HCT116 (cell line): ENCODE data around the gene IL36A. TPM values are rescaled to one million over a fixed set of nuclear protein-coding genes. Genes with fewer than 3 reads are reported as not detected.

Experiments used
- ATAC-seq: fragments of 200-7000 bp; cut with Tn5 transposase; 2 replicates; pipeline ENCODE4 v1.9.1; 2020; ENCODE audit warnings: mild to moderate bottlenecking, moderate library complexity
- BruUV-seq: library from RNA; stranded (reverse); fragments of 400-500 nt; replicated peaks from 2 replicates; lab custom pipeline; 2021; lab: Mats Ljungman, UMichigan
- CTCF ChIA-PET: fragments of 300-600 bp; sonication (Branson Sonifier 250); formaldehyde crosslinking; loops from one replicate; lab custom pipeline; 2021; ENCODE audit warnings: antibody characterized with exemption; lab: Charles Lee
- POLR2A ChIA-PET: fragments of 300-600, 350-600 bp; sonication (Branson Sonifier 250); formaldehyde crosslinking; loops from one replicate; lab custom pipeline; 2021; ENCODE audit warnings: antibody characterized with exemption; lab: Charles Lee
- RAD21 ChIA-PET, 2 experiments: fragments of 300-600 bp; sonication (Branson Sonifier 250); formaldehyde crosslinking; loops; one replicate each; lab custom pipeline; 2023; ENCODE audit warnings: low total read pairs in 2 of 2; ENCODE audit not compliant: uncharacterized antibody in 2 of 2, unreplicated experiment in 2 of 2, low non-redundant PET in 1 of 2; lab: Charles Lee
- DNase-seq: peaks from one replicate; pipeline ENCODE4 v3.0.0-alpha.2; 2010; ENCODE audit warnings: low read depth, low spot score
- H2AFZ ChIP-seq: fragments of 200-600 bp; shearing (Covaris generic), sonication (generic); 2 replicates; pipeline ENCODE4 v1.6.1; 2017; ENCODE audit warnings: low read depth, mixed run types, mixed read lengths, antibody characterized with exemption, low read length; ENCODE audit not compliant: poor library complexity, severe bottlenecking
- H3K27ac ChIP-seq: 2 replicates; pipeline ENCODE4 v1.5.1; 2012; ENCODE audit warnings: low read depth, low read length
- H3K27me3 ChIP-seq: fragments of 200-600 bp; sonication (generic); 2 replicates; pipeline ENCODE4 v1.6.1; 2016; ENCODE audit warnings: mixed run types, low read length, mixed read lengths; ENCODE audit not compliant: insufficient read depth
- H3K36me3 ChIP-seq, 2 experiments: fragments of 200-500 bp in 1 of 2; fragments of 200-600 bp in 1 of 2; sonication (Bioruptor generic) in 1 of 2; sonication (generic) in 1 of 2; 2 replicates each; pipeline versions ENCODE4 v1.5.1 to v1.6.1; 2014 to 2016; ENCODE audit warnings: low read length in 2 of 2, inconsistent platforms in 1 of 2, mixed read lengths in 1 of 2, mixed run types in 1 of 2; ENCODE audit not compliant: insufficient read depth in 2 of 2, control insufficient read depth in 1 of 2
- H3K4me1 ChIP-seq, 2 experiments: fragments of 200-600 bp in 1 of 2; sonication (generic) in 1 of 2; 2 replicates each; pipeline versions ENCODE4 v1.5.1 to v1.6.1; 2012 to 2017; ENCODE audit warnings: low read length in 2 of 2, inconsistent platforms in 1 of 2, mild to moderate bottlenecking in 1 of 2, mixed read lengths in 1 of 2, mixed run types in 1 of 2, moderate library complexity in 1 of 2; ENCODE audit not compliant: insufficient read depth in 2 of 2, control insufficient read depth in 1 of 2
- H3K4me2 ChIP-seq: fragments of 200-600 bp; sonication (generic); 2 replicates; pipeline ENCODE4 v1.6.1; 2017; ENCODE audit warnings: mixed run types, low read length, mixed read lengths
- H3K4me3 ChIP-seq, 2 experiments: fragments of 200-600 bp in 1 of 2; sonication (generic) in 1 of 2; replicated peaks in 1 of 2; 2 replicates each; pipeline ENCODE4 v1.5.1; 2011 to 2016; ENCODE audit warnings: low read length in 2 of 2, control low read depth in 1 of 2, low read depth in 1 of 2, mild to moderate bottlenecking in 1 of 2, mixed read lengths in 1 of 2, mixed run types in 1 of 2
- H3K79me2 ChIP-seq: fragments of 200-600 bp; sonication (generic); 2 replicates; pipeline ENCODE4 v1.6.1; 2017; ENCODE audit warnings: mild to moderate bottlenecking, mixed run types, low read length, moderate library complexity, mixed read lengths; ENCODE audit not compliant: insufficient read depth
- H3K9ac ChIP-seq: fragments of 200-600 bp; sonication (generic); 2 replicates; pipeline ENCODE4 v1.6.1; 2016; ENCODE audit warnings: low read length, mixed read lengths
- H3K9me2 ChIP-seq: fragments of 200-600 bp; sonication (generic), shearing (Covaris generic); 2 replicates; pipeline ENCODE4 v1.6.1; 2017; ENCODE audit warnings: mixed run types, mild to moderate bottlenecking, moderate library complexity; ENCODE audit not compliant: insufficient read depth
- H3K9me3 ChIP-seq, 2 experiments: fragments of 200-500 bp in 1 of 2; fragments of 200-600 bp in 1 of 2; sonication (Bioruptor generic) in 1 of 2; sonication (generic) in 1 of 2; 2 replicates each; pipeline ENCODE4 v1.6.1; 2014 to 2017; ENCODE audit warnings: low read length in 2 of 2, mixed read lengths in 2 of 2, inconsistent platforms in 1 of 2, low read depth in 1 of 2, mild to moderate bottlenecking in 1 of 2, mixed run types in 1 of 2, moderate library complexity in 1 of 2; ENCODE audit not compliant: control insufficient read depth in 1 of 2, insufficient read depth in 1 of 2
- H4K20me1 ChIP-seq: fragments of 200-600 bp; sonication (generic), shearing (Covaris generic); 2 replicates; pipeline ENCODE4 v1.6.1; 2017; ENCODE audit warnings: mixed run types, mild to moderate bottlenecking, moderate library complexity; ENCODE audit not compliant: insufficient read depth
- ELF1 ChIP-seq: IDR thresholded peaks from 2 replicates; pipeline ENCODE4 v1.6.1; 2012; ENCODE audit warnings: low read depth, borderline replicate concordance
- EZH2 ChIP-seq: fragments of 200-600 bp; sonication (generic); IDR thresholded peaks from 2 replicates; pipeline ENCODE4 v1.6.1; 2017; ENCODE audit warnings: antibody characterized with exemption, mixed run types
- POLR2AphosphoS5 ChIP-seq: IDR thresholded peaks from 2 replicates; pipeline ENCODE4 v1.6.1; 2011; ENCODE audit warnings: mild to moderate bottlenecking, low read depth, low read length, moderate library complexity
- RAD21 ChIP-seq: IDR thresholded peaks from 2 replicates; pipeline ENCODE4 v1.6.1; 2012; ENCODE audit warnings: low read depth, mild to moderate bottlenecking
- SIN3A ChIP-seq: IDR thresholded peaks from 2 replicates; pipeline ENCODE4 v1.6.1; 2012; ENCODE audit warnings: low read depth
- TCF7L2 ChIP-seq: IDR thresholded peaks from 2 replicates; pipeline ENCODE4 v1.7.0; 2011; ENCODE audit warnings: borderline replicate concordance, inconsistent platforms; ENCODE audit not compliant: insufficient read depth, insufficient read length; ENCODE audit errors: extremely low read depth
- intact Hi-C: fragments of 100-400 bp; cut with micrococcal nuclease; formaldehyde crosslinking; loops from 2 replicates; pipeline ENCODE4 v1.10.0; 2022
- total RNA-seq: library from RNA; stranded (reverse); gene quantifications from one replicate; pipeline ENCODE4 v1.2.1, GENCODE V29; 2021; ENCODE audit not compliant: unreplicated experiment
- TF ChIP-seq, protein P1 (sequence below): IDR thresholded peaks from 2 replicates; pipeline ENCODE4 v1.6.1; 2011; ENCODE audit warnings: mild to moderate bottlenecking, low read length, moderate library complexity; ENCODE audit not compliant: insufficient replicate concordance; ENCODE audit errors: extremely low read depth
- TF ChIP-seq, protein P2 (sequence below): IDR thresholded peaks from 2 replicates; pipeline ENCODE4 v1.6.1; 2012

The IL36A gene
- total RNA-seq, 1 experiment from 2014 or later: not detected

DNA sequence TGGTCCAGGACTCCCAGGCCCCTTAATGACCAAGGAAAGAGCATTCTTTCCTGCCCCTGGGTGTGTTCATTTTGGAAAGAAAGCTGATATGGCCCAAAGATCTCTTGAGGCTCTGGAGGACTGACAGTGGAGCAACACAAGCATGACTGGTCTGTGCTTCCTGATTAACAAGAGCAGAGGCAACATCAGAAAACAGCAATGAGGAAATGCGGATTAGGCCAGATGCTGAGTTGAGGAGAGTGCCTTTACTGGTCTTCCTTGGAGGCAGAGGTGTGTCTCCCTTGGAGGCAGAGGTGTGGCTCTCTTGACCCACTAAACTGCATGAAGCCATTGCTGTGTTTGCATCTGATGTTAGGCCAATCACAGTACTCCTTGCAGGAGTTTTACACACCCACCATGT, 27.5 kb downstream of the IL36A start (continued):
- TF ChIP-seq, protein P1, sequence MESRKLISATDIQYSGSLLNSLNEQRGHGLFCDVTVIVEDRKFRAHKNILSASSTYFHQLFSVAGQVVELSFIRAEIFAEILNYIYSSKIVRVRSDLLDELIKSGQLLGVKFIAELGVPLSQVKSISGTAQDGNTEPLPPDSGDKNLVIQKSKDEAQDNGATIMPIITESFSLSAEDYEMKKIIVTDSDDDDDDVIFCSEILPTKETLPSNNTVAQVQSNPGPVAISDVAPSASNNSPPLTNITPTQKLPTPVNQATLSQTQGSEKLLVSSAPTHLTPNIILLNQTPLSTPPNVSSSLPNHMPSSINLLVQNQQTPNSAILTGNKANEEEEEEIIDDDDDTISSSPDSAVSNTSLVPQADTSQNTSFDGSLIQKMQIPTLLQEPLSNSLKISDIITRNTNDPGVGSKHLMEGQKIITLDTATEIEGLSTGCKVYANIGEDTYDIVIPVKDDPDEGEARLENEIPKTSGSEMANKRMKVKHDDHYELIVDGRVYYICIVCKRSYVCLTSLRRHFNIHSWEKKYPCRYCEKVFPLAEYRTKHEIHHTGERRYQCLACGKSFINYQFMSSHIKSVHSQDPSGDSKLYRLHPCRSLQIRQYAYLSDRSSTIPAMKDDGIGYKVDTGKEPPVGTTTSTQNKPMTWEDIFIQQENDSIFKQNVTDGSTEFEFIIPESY: no peak
- TF ChIP-seq TCF7L2: no peak
- no peak for TF ChIP-seq EZH2

- no peak overlapping the region for H2AFZ ChIP-seq
- H4K20me1 ChIP-seq: no peaks in the 10 kb centered on the region; the same call in 1 of the 2 replicates
- no peak overlapping the region for H3K4me3 ChIP-seq
- no peak overlapping the region for H3K9ac ChIP-seq
- ATAC-seq (no peak), DNase-seq (no peak)
- intact Hi-C loops: no loop called here
- H3K4me1 ChIP-seq: no peaks in the 10 kb centered on the region
- H3K27ac ChIP-seq: no peak overlapping the region
- no peaks in the 10 kb centered on the region for H3K9me2 ChIP-seq
- no peak overlapping the region for H3K4me2 ChIP-seq
- no peaks in the 10 kb centered on the region for H3K36me3 ChIP-seq
- ChIA-PET RAD21 (no interaction called here), CTCF (no interaction called here), POLR2A (no interaction called here)
- BruUV-seq: no TSS peak
- TF ChIP-seq SIN3A (no peak), EZH2 (no peak), POLR2AphosphoS5 (no peak)
- H3K9me3 ChIP-seq: no peaks in the 10 kb centered on the region
- peaks cover 42% of the 10 kb centered on the region for H3K27me3 ChIP-seq
- no peaks in the 10 kb centered on the region for H3K79me2 ChIP-seq
Measured at GRCh38 chr2:113034016-113034415, 28.8 kb downstream of the IL36A start.

DNA sequence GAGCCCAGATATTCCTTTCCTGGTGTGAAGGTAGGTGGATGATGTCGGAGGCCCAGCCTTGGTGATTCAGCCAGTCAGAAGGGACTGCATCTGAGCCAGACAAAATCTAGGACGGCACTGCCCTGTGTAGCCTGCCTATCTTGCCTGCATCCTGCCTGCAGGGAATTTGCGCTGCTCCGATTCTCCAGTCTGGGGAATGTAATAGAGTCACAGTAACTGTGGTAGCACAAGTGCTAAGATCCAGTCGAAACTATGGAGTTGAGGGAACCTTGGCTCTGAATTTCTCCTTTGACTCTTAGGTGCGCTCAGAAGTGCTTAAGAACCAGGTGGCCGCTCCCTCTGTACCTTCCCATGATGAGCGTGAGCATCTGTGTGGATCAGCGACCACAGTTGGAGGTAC, 31.5 kb downstream of the IL36A start:
- H2AFZ ChIP-seq: no peak overlapping the region
- no peaks in the 10 kb centered on the region for H3K9me3 ChIP-seq
- POLR2A ChIA-PET: no interaction called here
- RAD21 ChIA-PET: no interaction called here
- H3K4me2 ChIP-seq: no peak overlapping the region
- CTCF ChIA-PET: no interaction called here
- H3K9me2 ChIP-seq: no peaks in the 10 kb centered on the region
- TF ChIP-seq, protein P2, sequence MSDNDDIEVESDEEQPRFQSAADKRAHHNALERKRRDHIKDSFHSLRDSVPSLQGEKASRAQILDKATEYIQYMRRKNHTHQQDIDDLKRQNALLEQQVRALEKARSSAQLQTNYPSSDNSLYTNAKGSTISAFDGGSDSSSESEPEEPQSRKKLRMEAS: no peak
- TF ChIP-seq ELF1: no peak
- no peak for TF ChIP-seq RAD21
- no peak for ATAC-seq
- H3K4me1 ChIP-seq: no peaks in the 10 kb centered on the region
- no peak overlapping the region for H3K4me3 ChIP-seq
- H3K27me3 ChIP-seq: peaks cover 15% of the 10 kb centered on the region
- H3K36me3 ChIP-seq: no peaks in the 10 kb centered on the region
- H4K20me1 ChIP-seq: no peaks in the 10 kb centered on the region; the same call in 1 of the 2 replicates
- no peaks in the 10 kb centered on the region for H3K79me2 ChIP-seq
- BruUV-seq: no TSS peak
- DNase-seq: no peak
- intact Hi-C loops: no loop called here
- H3K9ac ChIP-seq: no peak overlapping the region
- no peak overlapping the region for H3K27ac ChIP-seq
